GM19452 (cell line): ENCODE results near the gene MYL2.

Experiments
- ATAC-seq: cut with Tn5 transposase; IDR thresholded peaks from one replicate; pipeline ENCODE4 v1.9.1; 2021; ENCODE audit not compliant: unreplicated experiment

The MYL2 gene

GRCh38 chr12:110930348-110931314 lies 10.3 kb upstream of the MYL2 start:
- no peak for ATAC-seq

DNA sequence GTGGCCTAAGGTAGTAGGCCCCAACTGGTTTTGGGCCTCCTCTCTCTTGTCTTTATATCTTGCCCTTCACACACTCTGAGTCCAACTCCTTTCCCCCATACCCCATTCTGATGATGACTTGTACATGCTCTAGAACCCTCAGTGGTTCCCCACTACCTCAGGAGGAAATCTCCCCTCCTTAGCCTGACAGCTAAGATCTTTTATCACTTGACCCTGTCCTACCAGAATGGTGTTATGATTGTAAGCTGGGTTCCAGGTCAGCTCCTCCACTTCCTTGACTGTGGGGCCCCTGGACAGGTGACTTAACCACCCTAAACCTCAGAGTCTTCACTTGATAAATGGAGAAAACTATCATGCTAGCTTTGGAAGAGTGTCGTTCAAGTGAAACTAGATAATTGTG lies 9.4 kb upstream of the MYL2 start:
- ATAC-seq: no peak

- no peak for ATAC-seq
These were observed 8.3 kb upstream of the MYL2 start for GRCh38 chr12:110928700-110929099.

- no peak for ATAC-seq
These were observed 7.2 kb upstream of the MYL2 start for GRCh38 chr12:110927546-110927945.

DNA sequence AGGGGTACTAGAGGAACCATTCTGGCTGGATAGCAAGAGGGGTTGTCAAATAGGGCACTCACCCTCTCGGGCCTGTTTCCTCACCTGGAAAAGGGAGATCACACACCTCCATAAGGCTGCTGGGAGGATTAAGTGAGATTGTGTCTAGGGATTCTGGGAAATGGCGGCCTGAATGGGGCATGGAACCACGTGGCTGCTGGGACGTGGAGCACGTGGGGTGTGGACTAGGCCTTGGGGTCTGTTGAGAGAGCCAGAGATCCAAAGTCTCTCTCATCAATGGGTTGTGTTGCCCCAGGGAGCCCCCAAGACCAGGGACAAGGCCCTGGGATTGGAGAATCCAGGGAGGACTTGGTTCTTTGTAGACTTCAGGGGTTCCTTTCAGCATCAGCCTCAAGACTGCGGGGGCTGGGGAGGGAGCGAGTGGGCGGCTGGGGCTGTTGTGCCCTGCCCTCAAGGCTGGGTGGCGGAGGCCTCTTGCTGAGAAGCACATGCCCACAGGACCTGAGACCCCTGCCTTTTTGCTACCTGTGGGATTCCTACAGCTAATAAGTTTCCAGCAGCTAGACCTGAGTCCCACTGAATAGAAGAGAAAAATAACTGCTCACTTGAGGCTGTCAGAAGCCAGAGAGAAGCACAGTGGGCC lies 3.4 kb upstream of the MYL2 start:
- ATAC-seq: no peak

DNA sequence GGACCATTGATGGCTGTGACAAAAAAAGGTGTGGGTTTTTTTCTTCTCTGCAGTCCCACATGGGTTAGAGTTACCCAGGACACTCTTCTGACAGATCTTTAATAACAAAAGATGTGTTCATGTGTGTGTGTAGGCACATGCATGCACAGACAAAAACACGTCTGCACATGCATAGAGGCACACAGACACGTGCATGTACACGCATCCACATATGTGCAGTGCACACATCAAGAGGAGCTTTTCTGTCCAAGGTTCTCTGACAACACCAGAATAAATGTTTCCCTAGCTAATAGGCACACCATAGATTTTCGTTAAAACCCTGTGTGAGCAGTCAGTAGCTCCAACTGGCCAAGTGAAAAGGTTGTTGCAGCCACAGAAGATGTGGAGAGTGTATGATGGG lies 2.8 kb upstream of the MYL2 start:
- ATAC-seq: no peak

DNA sequence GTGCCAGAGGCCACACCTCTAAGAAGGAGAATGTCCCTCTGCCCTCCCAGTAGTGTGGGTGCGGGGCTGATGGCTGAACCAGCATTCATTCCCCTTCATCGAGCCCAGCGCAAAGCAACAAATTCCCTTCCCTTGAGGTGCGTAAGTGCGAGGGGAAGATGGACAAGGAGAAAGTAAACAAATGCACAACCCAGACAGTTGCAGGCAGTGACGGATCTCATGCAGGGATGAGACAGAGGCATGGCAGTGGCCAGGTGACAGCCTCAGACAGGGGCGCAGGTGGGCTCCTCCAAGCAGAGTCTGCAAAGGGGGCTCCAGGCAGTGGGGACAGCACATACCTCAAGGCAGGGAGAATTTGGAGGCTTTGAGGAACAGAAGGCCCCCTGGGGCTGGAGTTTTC lies 2.3 kb upstream of the MYL2 start:
- ATAC-seq: no peak

GRCh38 chr12:110921262-110921661 lies 883 bp upstream of the MYL2 start:
- ATAC-seq: no peak

DNA sequence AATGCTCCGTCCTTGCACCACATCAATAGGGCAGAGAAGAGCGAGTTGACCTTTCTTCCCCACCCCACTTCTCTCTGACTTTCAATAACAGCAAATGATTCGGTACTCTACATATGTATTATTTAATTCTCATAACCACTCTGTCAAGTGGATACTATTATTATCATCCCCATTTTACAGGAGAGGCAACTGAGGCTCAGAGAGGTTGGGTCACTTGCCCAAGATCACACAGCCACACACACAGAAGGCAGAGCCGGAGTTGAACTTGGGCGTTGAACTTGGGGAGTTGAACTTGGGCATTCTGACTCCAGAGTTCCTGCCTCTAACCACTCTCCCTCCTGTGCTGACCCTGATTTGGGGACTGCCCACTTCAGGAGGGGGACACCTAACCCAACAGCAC lies 659 bp downstream of the MYL2 start:
- no peak for ATAC-seq

- ATAC-seq: no peak
These were observed 2.4 kb downstream of the MYL2 start for GRCh38 chr12:110917961-110918360.

- ATAC-seq: no peak
These were observed 2.9 kb downstream of the MYL2 start for GRCh38 chr12:110917467-110917866.

DNA sequence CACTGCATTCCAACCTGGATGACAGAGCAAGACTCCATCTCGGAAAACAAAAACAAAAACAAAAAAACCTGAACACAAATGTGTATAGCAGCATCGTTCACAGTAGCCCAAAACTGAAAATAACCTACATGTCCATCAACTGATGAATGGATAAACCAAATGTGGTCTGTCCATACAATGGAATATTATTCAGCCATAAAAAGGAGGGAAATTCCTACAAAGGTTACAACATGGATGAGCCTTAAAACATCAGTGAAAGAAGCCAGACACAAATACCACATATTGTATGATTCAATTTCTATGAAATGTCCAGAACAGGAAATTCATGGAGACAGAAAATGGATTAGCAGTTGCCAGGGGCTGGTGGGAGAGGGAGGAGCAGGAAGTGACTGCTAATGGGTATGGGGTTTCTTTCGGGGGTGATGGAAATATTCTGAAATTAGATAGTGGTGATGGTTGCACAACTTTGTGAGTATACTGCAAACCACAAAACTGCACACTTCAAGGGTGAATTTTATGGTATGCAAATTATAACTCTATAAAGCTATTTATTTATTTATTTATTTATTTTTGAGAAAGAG lies 4.0 kb downstream of the MYL2 start:
- no peak for ATAC-seq

DNA sequence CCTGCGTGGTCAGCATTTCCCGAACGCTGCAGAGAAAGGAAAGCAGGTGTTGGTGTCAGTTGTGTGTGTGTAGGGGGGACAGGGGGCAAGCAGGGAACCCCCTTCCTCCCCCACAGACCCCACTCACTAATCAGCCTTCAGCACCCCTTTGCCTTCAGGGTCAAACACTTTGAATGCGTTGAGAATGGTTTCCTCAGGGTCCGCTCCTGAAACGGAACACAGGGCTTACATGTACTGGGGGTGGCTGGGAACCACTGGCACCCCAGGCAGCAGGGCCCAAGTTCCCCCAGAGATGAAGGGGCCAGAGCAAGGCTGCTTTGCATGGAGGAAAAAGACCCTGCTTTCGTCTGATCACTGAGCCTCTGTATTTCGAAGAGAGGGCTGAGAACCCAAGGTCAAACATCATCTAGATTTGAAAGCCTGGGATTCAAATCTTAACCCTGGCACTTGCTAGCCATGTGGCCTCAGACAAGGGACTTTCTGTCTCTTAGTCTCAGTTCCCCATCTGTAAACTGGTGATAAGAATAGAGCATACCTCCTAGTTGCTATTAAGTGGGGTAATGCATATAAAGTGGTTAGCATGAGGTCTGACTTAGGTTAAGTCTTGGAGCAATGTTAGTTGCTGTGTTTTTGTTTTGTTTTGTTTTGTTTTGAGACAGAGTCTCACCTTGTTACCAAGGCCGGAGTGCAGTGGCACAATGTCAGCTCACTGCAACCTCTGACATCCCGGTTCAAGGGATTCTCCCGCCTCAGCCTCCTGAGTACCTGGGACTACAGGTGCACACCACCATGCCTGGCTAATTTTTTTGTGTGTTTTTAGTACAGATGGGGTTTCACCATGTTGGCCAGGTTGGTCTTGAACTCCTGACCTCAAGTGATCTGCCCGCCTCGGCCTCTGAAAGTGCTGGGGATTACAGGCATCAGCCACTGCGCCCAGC lies 7.0 kb downstream of the MYL2 start:
- ATAC-seq: peak; percentile 98

- no peak for ATAC-seq
These were observed 8.1 kb downstream of the MYL2 start for GRCh38 chr12:110912263-110912662.

DNA sequence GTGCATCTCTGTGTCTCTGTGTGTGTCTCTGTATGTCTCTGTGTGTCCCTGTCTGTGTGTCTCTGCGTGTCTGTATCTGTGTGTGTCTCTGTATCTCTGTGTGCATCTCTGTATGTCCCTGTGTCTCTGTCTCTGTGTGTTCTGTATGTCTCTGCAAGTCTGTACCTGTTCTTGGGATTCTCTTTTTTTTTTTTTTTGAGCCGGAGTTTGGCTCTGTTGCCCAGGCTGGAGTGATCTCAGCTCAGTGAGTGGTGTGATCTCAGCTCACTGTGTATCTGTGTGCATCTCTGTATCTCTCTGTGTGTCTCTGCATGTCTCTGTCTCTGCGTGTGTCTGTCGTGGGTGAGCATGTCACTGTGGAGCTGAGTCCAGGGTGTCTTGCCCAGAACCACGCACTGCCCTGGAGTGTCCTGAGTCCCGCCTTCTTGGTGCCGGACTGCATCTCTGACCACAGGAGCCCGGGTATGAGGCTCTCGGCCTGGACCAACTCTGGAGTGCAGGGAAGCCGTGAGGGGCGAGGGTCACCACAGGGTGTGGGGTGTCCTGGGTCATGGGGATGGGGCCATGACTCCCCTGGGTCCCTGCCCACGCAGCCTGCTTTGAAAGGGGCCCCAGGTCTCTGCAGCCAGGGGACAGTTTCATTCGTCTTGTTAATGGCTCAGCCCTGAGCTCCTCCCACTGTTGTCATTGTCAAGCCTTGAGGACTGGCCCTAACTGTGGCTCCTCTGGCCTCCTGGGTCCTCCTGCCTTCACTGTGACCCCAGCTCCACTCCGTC lies 11.8 kb downstream of the MYL2 start:
- no peak for ATAC-seq

DNA sequence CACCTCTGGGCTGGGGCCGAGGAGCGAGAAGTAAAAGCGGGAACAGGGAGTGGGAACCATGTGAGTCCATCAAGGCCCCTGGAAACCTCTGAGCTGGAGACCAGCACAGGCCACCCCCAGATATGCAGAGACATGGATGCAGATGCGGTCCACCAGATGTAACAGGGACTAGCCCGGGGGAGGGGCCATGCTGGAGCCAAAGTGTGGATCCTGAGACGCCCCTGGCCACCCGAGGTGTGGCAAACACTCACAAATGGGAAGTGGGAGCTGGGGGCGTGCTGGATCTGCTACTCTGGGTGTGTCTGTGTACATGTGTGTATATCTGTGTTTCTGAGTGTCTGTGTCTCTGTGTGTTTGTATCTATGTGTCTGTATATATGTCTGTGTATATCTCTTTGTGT lies 12.8 kb downstream of the MYL2 start:
- ATAC-seq: no peak

GRCh38 chr12:110906985-110907384 lies 13.4 kb downstream of the MYL2 start:
- no peak for ATAC-seq

- no peak for ATAC-seq
These were observed 13.9 kb downstream of the MYL2 start for GRCh38 chr12:110906516-110906915.

GRCh38 chr12:110906083-110906482 lies 14.3 kb downstream of the MYL2 start:
- no peak for ATAC-seq

GRCh38 chr12:110903511-110903910 lies 16.9 kb downstream of the MYL2 start:
- ATAC-seq: no peak
